Liver (tissue), 9 donors: Measurements from ENCODE around the gene SIK2. TPM values are rescaled to one million over a fixed set of nuclear protein-coding genes. Genes with fewer than 3 reads are reported as not detected.
A peak's percentile ranks its signal among the peaks of the same experiment; 100 is the strongest.

Experiments used
- DNase-seq: peaks from one replicate; pipeline ENCODE4 v3.0.0-alpha.2; 2017; ENCODE audit warnings: low spot score
- H3K27ac ChIP-seq, 2 donors: one replicate each; pipeline ENCODE4 v1.7.0; 2013; ENCODE audit warnings: inconsistent platforms in 2 of 2, low read length in 2 of 2, control low read depth in 1 of 2, low read depth in 1 of 2, mild to moderate bottlenecking in 1 of 2
- H3K27me3 ChIP-seq, 4 donors: one replicate each; pipeline versions ENCODE4 v1.6.1 to v1.7.0; 2013; ENCODE audit warnings: low read length in 3 of 4, inconsistent platforms in 1 of 4, mild to moderate bottlenecking in 1 of 4, moderate library complexity in 1 of 4; ENCODE audit not compliant: control insufficient read depth in 4 of 4, insufficient read depth in 4 of 4
- H3K36me3 ChIP-seq, 4 donors: one replicate each; pipeline versions ENCODE4 v1.6.1 to v1.7.0; 2013; ENCODE audit warnings: low read length in 3 of 4, mild to moderate bottlenecking in 3 of 4, low read depth in 1 of 4, moderate library complexity in 1 of 4; ENCODE audit not compliant: control insufficient read depth in 4 of 4, insufficient read depth in 3 of 4
- H3K4me1 ChIP-seq, 4 donors: one replicate each; pipeline versions ENCODE4 v1.6.1 to v1.7.0; 2013; ENCODE audit warnings: low read length in 3 of 4, mild to moderate bottlenecking in 3 of 4, moderate library complexity in 1 of 4; ENCODE audit not compliant: control insufficient read depth in 4 of 4, insufficient read depth in 4 of 4
- H3K4me3 ChIP-seq, 3 donors: one replicate each; pipeline versions ENCODE4 v1.6.1 to v1.7.0; 2013; ENCODE audit warnings: low read length in 3 of 3, control low read depth in 1 of 3, low read depth in 1 of 3, mild to moderate bottlenecking in 1 of 3
- H3K9ac ChIP-seq, 2 donors: one replicate each; pipeline ENCODE4 v1.7.0; 2013; ENCODE audit warnings: low read length in 2 of 2, mild to moderate bottlenecking in 2 of 2, moderate library complexity in 2 of 2, control low read depth in 1 of 2, low read depth in 1 of 2
- H3K9me3 ChIP-seq, 4 donors: one replicate each; pipeline versions ENCODE4 v1.6.1 to v1.7.0; 2013; ENCODE audit warnings: low read length in 3 of 4; ENCODE audit not compliant: control insufficient read depth in 4 of 4
- EGR1 ChIP-seq, 2 donors: IDR thresholded peaks; 2 replicates each; pipeline ENCODE4 v1.6.1; 2016 to 2018; ENCODE audit warnings: antibody characterized with exemption in 2 of 2, low read depth in 2 of 2
- FOXA1 ChIP-seq: IDR thresholded peaks from 2 replicates; pipeline ENCODE4 v1.6.1; 2016; ENCODE audit warnings: antibody characterized with exemption
- FOXA2 ChIP-seq: IDR thresholded peaks from 2 replicates; pipeline ENCODE4 v1.6.1; 2016; ENCODE audit warnings: antibody characterized with exemption
- GABPA ChIP-seq, 2 donors: IDR thresholded peaks in 1 of 2; conservative IDR thresholded peaks in 1 of 2; 2 replicates each; pipeline ENCODE4 v1.6.1; 2016; ENCODE audit warnings: antibody characterized with exemption in 2 of 2, mild to moderate bottlenecking in 1 of 2, moderate library complexity in 1 of 2
- HNF4A ChIP-seq, 2 donors: conservative IDR thresholded peaks; 2 replicates each; pipeline ENCODE4 v1.6.1; 2016; ENCODE audit warnings: antibody characterized with exemption in 2 of 2, mild to moderate bottlenecking in 2 of 2
- HNF4G ChIP-seq: IDR thresholded peaks from 2 replicates; pipeline ENCODE4 v1.6.1; 2016; ENCODE audit warnings: antibody characterized with exemption
- JUND ChIP-seq, 2 donors: IDR thresholded peaks; 2 replicates each; pipeline ENCODE4 v1.6.1; 2016; ENCODE audit warnings: antibody characterized with exemption in 2 of 2
- NR2F2 ChIP-seq: IDR thresholded peaks from 2 replicates; pipeline ENCODE4 v1.6.1; 2016; ENCODE audit warnings: antibody characterized with exemption
- RAD21 ChIP-seq, 2 donors: IDR thresholded peaks; 2 replicates each; pipeline ENCODE4 v1.6.1; 2016; ENCODE audit warnings: antibody characterized with exemption in 2 of 2, mild to moderate bottlenecking in 2 of 2
- RXRA ChIP-seq, 2 donors: IDR thresholded peaks; 2 replicates each; pipeline ENCODE4 v1.6.1; 2017 to 2018; ENCODE audit warnings: antibody characterized with exemption in 2 of 2, mild to moderate bottlenecking in 1 of 2
- SP1 ChIP-seq: IDR thresholded peaks from 2 replicates; pipeline ENCODE4 v1.6.1; 2018; ENCODE audit warnings: antibody characterized with exemption, mild to moderate bottlenecking
- TAF1 ChIP-seq: conservative IDR thresholded peaks from 2 replicates; pipeline ENCODE4 v1.6.1; 2016; ENCODE audit warnings: antibody characterized with exemption, mild to moderate bottlenecking
- YY1 ChIP-seq: IDR thresholded peaks from 2 replicates; pipeline ENCODE4 v1.6.1; 2016; ENCODE audit warnings: antibody characterized with exemption, mild to moderate bottlenecking
- WGBS: extraction: QIAGEN DNeasy Blood & Tissue Kit; methylation state at CpG from one replicate; pipeline ENCODE4 v1.1.7; 2013; 5-methylcytosine and 5-hydroxymethylcytosine counted together
- polyA plus RNA-seq, 2 donors: library from polyadenylated mRNA; stranded (reverse) in 1 of 2; unstranded in 1 of 2; fragments of 200-250 nt in 1 of 2; fragments of >200 nt in 1 of 2; fragmentation: Nextera tagmentation in 1 of 2; extraction: Ambion mirVana in 1 of 2; gene quantifications; one replicate each; pipeline versions ENCODE4 v1.2.1 to v1.2.3, GENCODE V29; 2013 to 2015
- total RNA-seq, 2 donors: library from RNA; depleted of rRNA; stranded (reverse); fragments of >200 nt; gene quantifications; one replicate each; pipeline ENCODE4 v1.2.3, GENCODE V29; 2014
- TF ChIP-seq, protein P1 (sequence below): IDR thresholded peaks from 2 replicates; pipeline ENCODE4 v1.6.1; 2016; ENCODE audit warnings: antibody characterized with exemption
- TF ChIP-seq, protein P2 (sequence below): IDR thresholded peaks from 2 replicates; pipeline ENCODE4 v1.6.1; 2016; ENCODE audit warnings: antibody characterized with exemption
- TF ChIP-seq, protein P3 (sequence below): IDR thresholded peaks from 2 replicates; pipeline ENCODE4 v1.6.1; 2016; ENCODE audit warnings: antibody characterized with exemption
- TF ChIP-seq, protein P4 (sequence below): fragments of 150-350 bp; IDR thresholded peaks from 2 replicates; pipeline ENCODE4 v1.5.1; 2017; ENCODE audit warnings: improper control_type of control experiment, low read depth, low read length; ENCODE audit not compliant: missing input control
- TF ChIP-seq, protein P5 (sequence below): IDR thresholded peaks from 2 replicates; pipeline ENCODE4 v1.6.1; 2016; ENCODE audit warnings: antibody characterized with exemption, mild to moderate bottlenecking
- donor health status: healthy.
- donor health status: healthy.
- donor health status: healthy.
- donor health status: healthy.
- donor health status: healthy.

Gene SIK2
- total and polyA plus RNA-seq, 4 donors: 6.5 to 15.0 (median 9.3) TPM

DNA sequence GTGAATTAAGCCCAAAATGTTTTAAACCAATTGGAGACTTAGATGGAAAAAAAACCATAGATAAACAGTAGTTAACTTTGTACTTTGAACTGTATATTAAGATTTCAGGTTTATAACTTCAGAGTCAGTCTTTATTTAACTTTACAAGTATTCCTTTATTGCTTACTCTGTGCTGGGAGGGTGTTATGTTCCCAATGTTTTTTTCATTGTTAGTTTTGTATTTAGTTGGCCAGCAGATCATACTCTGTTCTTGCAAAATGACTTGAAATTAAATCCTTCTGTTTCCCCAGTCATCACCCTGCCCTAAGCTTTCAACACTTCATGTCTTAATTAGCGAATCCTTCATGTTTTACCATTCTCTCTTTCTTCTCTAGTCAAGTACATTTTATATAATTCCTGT lies 25.3 kb downstream of the SIK2 start:
- peak overlapping the region in 2 of 3 donors; percentile 31 to 32 for H3K4me3 ChIP-seq
- peak overlapping the region in 1 of 2 donors; percentile 51 for H3K9ac ChIP-seq
- H3K9me3 ChIP-seq: no peaks in the 10 kb centered on the region
- H3K4me1 ChIP-seq: peaks cover 22 to 87% (median 68%) of the 10 kb centered on the region in 4 donors
- TF ChIP-seq TAF1: no peak
- TF ChIP-seq, protein P1, sequence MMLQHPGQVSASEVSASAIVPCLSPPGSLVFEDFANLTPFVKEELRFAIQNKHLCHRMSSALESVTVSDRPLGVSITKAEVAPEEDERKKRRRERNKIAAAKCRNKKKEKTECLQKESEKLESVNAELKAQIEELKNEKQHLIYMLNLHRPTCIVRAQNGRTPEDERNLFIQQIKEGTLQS: no peak
- no peak for TF ChIP-seq GABPA (IDR thresholded peaks at IDR 0.05 in 1 of 2, conservative IDR thresholded peaks at IDR 0.05 in 1 of 2)
- TF ChIP-seq, protein P2, sequence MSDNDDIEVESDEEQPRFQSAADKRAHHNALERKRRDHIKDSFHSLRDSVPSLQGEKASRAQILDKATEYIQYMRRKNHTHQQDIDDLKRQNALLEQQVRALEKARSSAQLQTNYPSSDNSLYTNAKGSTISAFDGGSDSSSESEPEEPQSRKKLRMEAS: no peak
- TF ChIP-seq NR2F2: no peak
- TF ChIP-seq, protein P3, sequence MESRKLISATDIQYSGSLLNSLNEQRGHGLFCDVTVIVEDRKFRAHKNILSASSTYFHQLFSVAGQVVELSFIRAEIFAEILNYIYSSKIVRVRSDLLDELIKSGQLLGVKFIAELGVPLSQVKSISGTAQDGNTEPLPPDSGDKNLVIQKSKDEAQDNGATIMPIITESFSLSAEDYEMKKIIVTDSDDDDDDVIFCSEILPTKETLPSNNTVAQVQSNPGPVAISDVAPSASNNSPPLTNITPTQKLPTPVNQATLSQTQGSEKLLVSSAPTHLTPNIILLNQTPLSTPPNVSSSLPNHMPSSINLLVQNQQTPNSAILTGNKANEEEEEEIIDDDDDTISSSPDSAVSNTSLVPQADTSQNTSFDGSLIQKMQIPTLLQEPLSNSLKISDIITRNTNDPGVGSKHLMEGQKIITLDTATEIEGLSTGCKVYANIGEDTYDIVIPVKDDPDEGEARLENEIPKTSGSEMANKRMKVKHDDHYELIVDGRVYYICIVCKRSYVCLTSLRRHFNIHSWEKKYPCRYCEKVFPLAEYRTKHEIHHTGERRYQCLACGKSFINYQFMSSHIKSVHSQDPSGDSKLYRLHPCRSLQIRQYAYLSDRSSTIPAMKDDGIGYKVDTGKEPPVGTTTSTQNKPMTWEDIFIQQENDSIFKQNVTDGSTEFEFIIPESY: no peak
- TF ChIP-seq FOXA2: no peak
- TF ChIP-seq SP1: no peak
- TF ChIP-seq FOXA1: no peak
- TF ChIP-seq JUND (IDR thresholded peaks at IDR 0.05): no peak
- TF ChIP-seq HNF4A (conservative IDR thresholded peaks at IDR 0.05): peak; percentile 62 to 65
- TF ChIP-seq RXRA (IDR thresholded peaks at IDR 0.05): peak in 1 of 2 donors; percentile 22
- WGBS: 35% methylated on average over 1 of the region's 1 CpG
- no peaks in the 10 kb centered on the region for H3K27me3 ChIP-seq
- DNase-seq: no peak
- H3K27ac ChIP-seq: peak overlapping the region; percentile 31 to 57
- peaks cover 0 to 5% (median 3%) of the 10 kb centered on the region in 4 donors for H3K36me3 ChIP-seq

DNA sequence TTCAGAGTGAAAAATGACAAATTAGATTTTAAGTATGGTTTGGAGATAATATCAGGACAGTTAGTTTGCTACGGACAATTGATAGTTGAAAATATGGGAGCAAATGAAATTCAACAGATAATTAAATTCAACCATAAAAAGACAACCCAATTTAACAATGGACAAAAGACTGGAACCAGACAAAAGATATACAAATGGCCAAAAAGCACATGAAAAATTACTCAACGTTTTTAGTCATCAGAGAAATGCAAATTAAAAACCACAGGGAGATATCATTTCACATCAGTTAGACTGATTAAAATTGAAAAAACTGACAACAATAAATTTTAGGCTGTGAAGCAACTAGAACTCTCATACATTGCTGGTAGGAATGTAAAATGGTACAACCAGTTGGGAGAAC lies 27.2 kb downstream of the SIK2 start:
- WGBS: 81% methylated on average over 2 of the region's 2 CpGs
- no peaks in the 10 kb centered on the region for H3K9me3 ChIP-seq
- no peak overlapping the region for H3K9ac ChIP-seq
- no peak for TF ChIP-seq GABPA (IDR thresholded peaks at IDR 0.05 in 1 of 2, conservative IDR thresholded peaks at IDR 0.05 in 1 of 2)
- no peak for TF ChIP-seq JUND (IDR thresholded peaks at IDR 0.05)
- no peak for TF ChIP-seq HNF4G
- no peak for TF ChIP-seq TAF1
- TF ChIP-seq, protein P1: no peak
- TF ChIP-seq, protein P2: no peak
- no peak for TF ChIP-seq SP1
- TF ChIP-seq, protein P4, sequence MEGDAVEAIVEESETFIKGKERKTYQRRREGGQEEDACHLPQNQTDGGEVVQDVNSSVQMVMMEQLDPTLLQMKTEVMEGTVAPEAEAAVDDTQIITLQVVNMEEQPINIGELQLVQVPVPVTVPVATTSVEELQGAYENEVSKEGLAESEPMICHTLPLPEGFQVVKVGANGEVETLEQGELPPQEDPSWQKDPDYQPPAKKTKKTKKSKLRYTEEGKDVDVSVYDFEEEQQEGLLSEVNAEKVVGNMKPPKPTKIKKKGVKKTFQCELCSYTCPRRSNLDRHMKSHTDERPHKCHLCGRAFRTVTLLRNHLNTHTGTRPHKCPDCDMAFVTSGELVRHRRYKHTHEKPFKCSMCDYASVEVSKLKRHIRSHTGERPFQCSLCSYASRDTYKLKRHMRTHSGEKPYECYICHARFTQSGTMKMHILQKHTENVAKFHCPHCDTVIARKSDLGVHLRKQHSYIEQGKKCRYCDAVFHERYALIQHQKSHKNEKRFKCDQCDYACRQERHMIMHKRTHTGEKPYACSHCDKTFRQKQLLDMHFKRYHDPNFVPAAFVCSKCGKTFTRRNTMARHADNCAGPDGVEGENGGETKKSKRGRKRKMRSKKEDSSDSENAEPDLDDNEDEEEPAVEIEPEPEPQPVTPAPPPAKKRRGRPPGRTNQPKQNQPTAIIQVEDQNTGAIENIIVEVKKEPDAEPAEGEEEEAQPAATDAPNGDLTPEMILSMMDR: no peak
- TF ChIP-seq, protein P5, sequence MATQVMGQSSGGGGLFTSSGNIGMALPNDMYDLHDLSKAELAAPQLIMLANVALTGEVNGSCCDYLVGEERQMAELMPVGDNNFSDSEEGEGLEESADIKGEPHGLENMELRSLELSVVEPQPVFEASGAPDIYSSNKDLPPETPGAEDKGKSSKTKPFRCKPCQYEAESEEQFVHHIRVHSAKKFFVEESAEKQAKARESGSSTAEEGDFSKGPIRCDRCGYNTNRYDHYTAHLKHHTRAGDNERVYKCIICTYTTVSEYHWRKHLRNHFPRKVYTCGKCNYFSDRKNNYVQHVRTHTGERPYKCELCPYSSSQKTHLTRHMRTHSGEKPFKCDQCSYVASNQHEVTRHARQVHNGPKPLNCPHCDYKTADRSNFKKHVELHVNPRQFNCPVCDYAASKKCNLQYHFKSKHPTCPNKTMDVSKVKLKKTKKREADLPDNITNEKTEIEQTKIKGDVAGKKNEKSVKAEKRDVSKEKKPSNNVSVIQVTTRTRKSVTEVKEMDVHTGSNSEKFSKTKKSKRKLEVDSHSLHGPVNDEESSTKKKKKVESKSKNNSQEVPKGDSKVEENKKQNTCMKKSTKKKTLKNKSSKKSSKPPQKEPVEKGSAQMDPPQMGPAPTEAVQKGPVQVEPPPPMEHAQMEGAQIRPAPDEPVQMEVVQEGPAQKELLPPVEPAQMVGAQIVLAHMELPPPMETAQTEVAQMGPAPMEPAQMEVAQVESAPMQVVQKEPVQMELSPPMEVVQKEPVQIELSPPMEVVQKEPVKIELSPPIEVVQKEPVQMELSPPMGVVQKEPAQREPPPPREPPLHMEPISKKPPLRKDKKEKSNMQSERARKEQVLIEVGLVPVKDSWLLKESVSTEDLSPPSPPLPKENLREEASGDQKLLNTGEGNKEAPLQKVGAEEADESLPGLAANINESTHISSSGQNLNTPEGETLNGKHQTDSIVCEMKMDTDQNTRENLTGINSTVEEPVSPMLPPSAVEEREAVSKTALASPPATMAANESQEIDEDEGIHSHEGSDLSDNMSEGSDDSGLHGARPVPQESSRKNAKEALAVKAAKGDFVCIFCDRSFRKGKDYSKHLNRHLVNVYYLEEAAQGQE: no peak
- TF ChIP-seq FOXA1: no peak
- TF ChIP-seq FOXA2: no peak
- TF ChIP-seq, protein P3: no peak
- no peak for TF ChIP-seq HNF4A (conservative IDR thresholded peaks at IDR 0.05)
- TF ChIP-seq RAD21 (IDR thresholded peaks at IDR 0.05): no peak
- TF ChIP-seq NR2F2: no peak
- TF ChIP-seq RXRA (IDR thresholded peaks at IDR 0.05): no peak
- no peak for TF ChIP-seq EGR1 (IDR thresholded peaks at IDR 0.05; ENCODE audit: low read depth in 2 of 2)
- TF ChIP-seq YY1: no peak
- no peak overlapping the region for H3K27ac ChIP-seq
- no peak overlapping the region for H3K4me3 ChIP-seq
- no peak for DNase-seq
- peaks cover 0 to 6% (median under 1%) of the 10 kb centered on the region in 4 donors for H3K36me3 ChIP-seq
- peaks cover 26 to 89% (median 78%) of the 10 kb centered on the region in 4 donors for H3K4me1 ChIP-seq
- no peaks in the 10 kb centered on the region for H3K27me3 ChIP-seq
